T-cell (primary cell): ENCODE results near the gene UBE2V1. TPM values are rescaled to one million over a fixed set of nuclear protein-coding genes. Genes with fewer than 3 reads are reported as not detected.

Source experiments
- ATAC-seq, 4 experiments: fragments of 200-7000 bp in 3 of 4; fragments of 150-1000 bp in 1 of 4; cut with Tn5 transposase; replicated peaks in 1 of 4; 1 replicate in 3 of 4; 2 replicates in 1 of 4; pipeline ENCODE4 v1.10.0; 2021; ENCODE audit warnings: moderate library complexity in 3 of 4, mild to moderate bottlenecking in 2 of 4, moderate number of reproducible peaks in 1 of 4
- CTCF ChIA-PET, 2 donors: fragments of 300-600 bp; sonication (Branson Sonifier 250); formaldehyde crosslinking; loops; one replicate each; lab custom pipeline; 2022; ENCODE audit warnings: antibody characterized with exemption in 2 of 2; lab: Charles Lee
- POLR2A ChIA-PET, 2 donors: fragments of 300-600 bp; sonication (Branson Sonifier 250); formaldehyde crosslinking; loops; one replicate each; lab custom pipeline; 2022; ENCODE audit warnings: antibody characterized with exemption in 2 of 2; lab: Charles Lee
- DNase-seq, 35 experiments: peaks; one replicate each; pipeline versions ENCODE4 v3.0.0 to v3.0.0-alpha.2; 2013 to 2023
- H3K27ac ChIP-seq: one replicate; pipeline ENCODE4 v1.5.1; 2013; ENCODE audit warnings: low read length
- H3K27me3 ChIP-seq, 2 experiments: replicated peaks in 1 of 2; 1 replicate in 1 of 2; 2 replicates in 1 of 2; pipeline versions ENCODE4 v1.6.1 to v1.7.0; 2013; ENCODE audit warnings: low read length in 1 of 2, mixed read lengths in 1 of 2; ENCODE audit not compliant: control insufficient read depth in 2 of 2, insufficient read depth in 2 of 2; ENCODE audit errors: extremely low read depth in 1 of 2
- H3K36me3 ChIP-seq, 2 donors: 1 replicate in 1 of 2; 2 replicates in 1 of 2; pipeline versions ENCODE4 v1.6.1 to v1.7.0; 2013; ENCODE audit warnings: low read length in 1 of 2; ENCODE audit not compliant: control insufficient read depth in 2 of 2, insufficient read depth in 1 of 2; ENCODE audit errors: extremely low read depth in 1 of 2
- H3K4me1 ChIP-seq, 2 experiments: 1 replicate in 1 of 2; 2 replicates in 1 of 2; pipeline versions ENCODE4 v1.6.1 to v1.7.0; 2013; ENCODE audit warnings: low read length in 2 of 2, mixed read lengths in 1 of 2; ENCODE audit not compliant: insufficient read depth in 2 of 2, control insufficient read depth in 1 of 2; ENCODE audit errors: extremely low read depth in 1 of 2
- H3K4me3 ChIP-seq, 2 donors: 1 replicate in 1 of 2; 2 replicates in 1 of 2; pipeline versions ENCODE4 v1.5.1 to v1.7.0; 2013; ENCODE audit warnings: mild to moderate bottlenecking in 2 of 2, low read length in 1 of 2, moderate library complexity in 1 of 2; ENCODE audit not compliant: control insufficient read depth in 1 of 2; ENCODE audit errors: extremely low read depth in 1 of 2
- H3K9me3 ChIP-seq: 2 replicates; pipeline ENCODE4 v1.7.0; 2013
- H3K27ac Mint-ChIP-seq, 2 donors: one replicate each; pipeline ENCODE4 v1.8.0; 2020 to 2021; ENCODE audit warnings: mild to moderate bottlenecking in 2 of 2, mixed read lengths in 2 of 2
- H3K27me3 Mint-ChIP-seq, 2 donors: one replicate each; pipeline ENCODE4 v1.8.0; 2021 to 2022; ENCODE audit warnings: mixed read lengths in 2 of 2
- H3K36me3 Mint-ChIP-seq: one replicate; pipeline ENCODE4 v1.8.0; 2021; ENCODE audit warnings: mixed read lengths
- H3K4me1 Mint-ChIP-seq, 3 donors: one replicate each; pipeline ENCODE4 v1.8.0; 2020 to 2022; ENCODE audit warnings: mixed read lengths in 3 of 3, mild to moderate bottlenecking in 1 of 3
- H3K4me3 Mint-ChIP-seq, 3 donors: one replicate each; pipeline ENCODE4 v1.8.0; 2020 to 2022; ENCODE audit warnings: mild to moderate bottlenecking in 3 of 3, mixed read lengths in 3 of 3, moderate library complexity in 3 of 3
- H3K9me3 Mint-ChIP-seq, 3 donors: one replicate each; pipeline ENCODE4 v1.8.0; 2020 to 2022; ENCODE audit warnings: mixed read lengths in 3 of 3
- WGBS: methylation state at CpG from one replicate; pipeline ENCODE4 v1.1.5; 2013; ENCODE audit warnings: missing lambda C conversion rate; ENCODE audit not compliant: insufficient coverage; 5-methylcytosine and 5-hydroxymethylcytosine counted together
- total RNA-seq, 35 experiments: library from RNA in 6 of 35; stranded (reverse) in 6 of 35; fragments of 120-200 nt in 1 of 35; gene quantifications; one replicate each; pipeline versions ENCODE4 v1.2.1 to v1.2.4 and lab custom pipeline; 2013 to 2026

UBE2V1 gene
- total RNA-seq, 5 donors from 2014 or later (not counting 1 experiment from before 2014, with no cell fraction given) = 107 to 194 (median 116) TPM

DNA sequence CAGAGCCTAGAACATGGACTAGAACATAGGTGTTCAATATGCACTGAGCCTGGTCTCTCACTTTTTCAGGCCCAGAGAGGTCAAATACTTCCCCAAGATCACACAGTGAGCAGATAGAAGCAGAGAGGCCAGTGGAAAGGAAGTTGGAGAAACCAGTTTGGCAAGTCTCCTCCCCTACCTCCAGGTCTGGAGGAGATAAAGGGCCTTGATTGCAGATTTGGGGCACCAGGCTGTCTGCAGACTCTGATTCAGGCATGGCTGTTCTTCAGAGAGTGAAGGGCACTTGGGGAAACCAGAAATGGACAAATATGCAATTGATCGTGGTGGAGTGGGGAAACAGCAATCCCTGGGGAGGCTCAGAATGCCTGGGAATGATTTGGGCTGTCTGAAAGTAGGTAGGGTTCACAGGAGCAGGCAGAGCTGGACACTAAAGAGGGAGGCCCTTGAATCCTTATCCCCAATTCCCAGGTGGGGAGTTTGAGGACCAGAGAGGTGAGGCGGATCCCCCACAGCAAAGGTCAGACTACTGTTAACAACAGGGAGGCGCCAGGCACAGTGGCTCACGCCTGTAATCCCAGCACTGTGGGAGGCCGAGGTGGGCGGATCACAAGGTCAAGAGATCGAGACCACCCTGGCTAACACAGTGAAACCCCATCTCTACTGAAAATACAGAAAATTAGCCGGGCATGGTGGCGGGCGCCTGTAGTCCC is 38.2 kb upstream of the UBE2V1 start:
- Histone ChIP-seq H3K4me3 (no peak overlapping the region), H3K36me3 (peaks cover 6 to 15% of the 10 kb centered on the region in 2 donors), H3K27me3 (no peaks in the 10 kb centered on the region), H3K9me3 (no peaks in the 10 kb centered on the region), H3K4me1 (peaks cover 31 to 78% of the 10 kb centered on the region in 2 experiments), H3K27ac (peak overlapping the region; percentile 30)
- WGBS = 100% methylated on average over 1 of the region's 10 CpGs
- CTCF ChIA-PET = interaction anchor here in 1 of 2 donors (1.2 kb wide), 1 partner anchor 45 kb away, joined by 3 read pairs; no protein-coding TSS in a partner anchor
- Mint-ChIP-seq H3K27me3 (no peaks in the 10 kb centered on the region), H3K27ac (peak overlapping the region; percentile 87 to 89), H3K4me1 (peaks cover 64 to 76% (median 67%) of the 10 kb centered on the region in 3 donors), H3K9me3 (no peaks in the 10 kb centered on the region), H3K4me3 (peak overlapping the region; percentile 85 to 89 (median 87)), H3K36me3 (peaks cover 8% of the 10 kb centered on the region)
- POLR2A ChIA-PET = interaction anchor here in 1 of 2 donors (0.6 kb wide), 1 partner anchor 495 kb away, joined by 4 read pairs; no protein-coding TSS in a partner anchor
- no peak for DNase-seq
- no peak for ATAC-seq

DNA sequence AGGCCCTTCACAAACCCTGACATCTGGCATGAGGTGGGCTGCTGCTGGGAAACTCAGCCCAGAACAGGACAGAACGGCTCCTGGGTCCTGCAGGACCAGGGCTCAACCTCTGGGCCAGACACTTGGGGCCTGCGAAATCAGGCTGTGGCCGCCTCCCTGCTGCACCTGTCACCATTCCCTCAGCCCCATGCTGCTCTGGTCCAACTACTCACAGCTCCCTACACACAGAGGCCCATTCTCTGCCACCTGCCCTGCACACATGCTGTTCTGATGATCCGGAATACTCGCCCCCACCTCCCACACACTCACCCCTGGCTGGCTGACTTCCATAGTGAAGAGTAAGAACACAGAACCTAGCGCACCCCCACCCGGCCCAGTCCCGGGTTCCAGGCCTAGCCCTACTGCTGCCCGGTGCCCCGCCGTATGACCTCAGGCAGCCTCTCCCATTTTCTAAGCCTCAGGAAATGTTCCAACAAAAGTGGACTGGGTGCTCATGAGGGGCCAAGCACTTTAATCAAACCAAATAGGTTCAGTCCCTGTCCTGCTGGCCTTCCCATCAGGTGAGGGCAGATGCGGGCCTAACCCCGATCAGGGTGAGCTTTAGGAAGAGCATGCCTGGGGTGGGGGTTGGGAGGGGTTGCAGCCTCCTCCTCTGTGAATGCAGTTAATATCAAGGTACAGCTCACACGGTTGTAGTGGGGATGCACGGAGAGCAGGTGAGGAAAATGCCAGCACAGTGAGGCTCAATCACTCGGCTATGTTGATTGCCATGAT is 36.7 kb upstream of the UBE2V1 start:
- H3K27me3 ChIP-seq = no peaks in the 10 kb centered on the region
- ChIA-PET CTCF (interaction anchor here in 1 of 2 donors (1.2 kb wide), 1 partner anchor 44 kb away, joined by 3 read pairs; no protein-coding TSS in a partner anchor), POLR2A (no interaction called here)
- DNase-seq = no peak
- ATAC-seq = no peak
- Mint-ChIP-seq H3K9me3 (no peaks in the 10 kb centered on the region), H3K4me1 (peaks cover 69 to 82% (median 73%) of the 10 kb centered on the region in 3 donors), H3K4me3 (peak overlapping the region in 1 of 3 donors; percentile 2), H3K36me3 (peaks cover 8% of the 10 kb centered on the region), H3K27ac (peak overlapping the region; percentile 97 to 98), H3K27me3 (no peaks in the 10 kb centered on the region)
- peaks cover 6 to 15% of the 10 kb centered on the region in 2 donors for H3K36me3 ChIP-seq
- H3K4me3 ChIP-seq = no peak overlapping the region
- H3K27ac ChIP-seq = peak overlapping the region; percentile 23
- H3K4me1 ChIP-seq = peaks cover 37 to 84% of the 10 kb centered on the region in 2 experiments
- WGBS = over 99% methylated on average over 9 of the region's 16 CpGs
- no peaks in the 10 kb centered on the region for H3K9me3 ChIP-seq

DNA sequence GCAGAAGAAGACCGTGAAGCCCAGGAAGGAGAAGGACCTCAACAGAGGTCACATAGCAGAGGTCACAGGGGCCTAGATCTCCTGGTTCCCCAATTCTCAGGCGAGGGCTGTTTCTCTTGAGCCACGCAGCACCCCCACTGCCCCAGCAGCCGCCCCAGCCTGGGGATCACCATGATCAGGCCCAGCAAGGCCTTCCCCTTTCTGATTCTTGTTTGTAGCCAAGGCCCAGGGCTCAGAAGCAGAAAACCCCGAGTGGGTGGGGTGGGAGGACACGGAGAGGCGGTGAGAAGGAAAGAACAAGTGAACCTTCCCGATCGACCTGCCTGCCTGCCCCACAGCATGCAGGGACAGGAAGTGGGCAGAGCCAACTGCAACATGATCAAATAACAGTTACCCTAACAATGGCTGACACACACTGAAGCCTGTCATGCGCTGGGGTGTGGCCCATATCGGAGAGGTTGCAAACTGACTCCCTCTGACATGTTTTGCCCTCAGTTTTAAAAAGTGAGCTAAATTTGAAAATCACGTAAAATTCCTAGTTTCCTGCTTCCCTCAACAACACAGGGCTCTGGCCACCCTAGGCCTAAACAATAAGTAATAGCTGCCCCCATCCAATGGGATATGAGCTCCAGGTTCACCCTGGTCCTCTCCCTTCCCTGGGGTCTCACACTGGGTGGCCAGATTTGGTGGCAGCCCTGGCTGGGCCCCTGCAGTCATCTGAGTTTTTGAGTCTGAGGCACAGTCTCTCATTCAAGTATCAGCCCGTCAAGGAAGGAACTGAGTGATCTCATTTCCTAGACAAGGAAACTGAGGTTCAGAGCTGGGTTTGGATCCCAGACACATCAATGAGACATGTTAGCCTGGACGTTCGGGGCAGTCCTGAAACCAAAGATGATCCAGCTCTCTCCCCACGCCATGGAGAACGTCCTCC is 34.0 kb upstream of the UBE2V1 start:
- Mint-ChIP-seq H3K4me3 (peak overlapping the region; percentile 70 to 83 (median 77)), H3K27ac (peak overlapping the region; percentile 97 to 98), H3K4me1 (peaks cover 58 to 71% (median 64%) of the 10 kb centered on the region in 3 donors), H3K27me3 (no peaks in the 10 kb centered on the region), H3K36me3 (peaks cover 20% of the 10 kb centered on the region), H3K9me3 (no peaks in the 10 kb centered on the region)
- Histone ChIP-seq H3K27me3 (no peaks in the 10 kb centered on the region), H3K27ac (peak overlapping the region; percentile 94), H3K9me3 (no peaks in the 10 kb centered on the region), H3K4me3 (peak overlapping the region; percentile 38 to 52), H3K36me3 (peaks cover 11 to 30% of the 10 kb centered on the region in 2 donors), H3K4me1 (peaks cover 22 to 62% of the 10 kb centered on the region in 2 experiments)
- DNase-seq (peak; percentile 61 to 91 (median 81)), ATAC-seq (peak; percentile 99 to 100 (median 100))
- 17% methylated on average over 14 of the region's 17 CpGs for WGBS
- POLR2A ChIA-PET = interaction anchor here (0.5 to 0.9 kb wide), 2 partner anchors 31 to 785 kb away, joined by 3 read pairs; no protein-coding TSS in a partner anchor
- CTCF ChIA-PET = interaction anchor here (0.7 to 1.3 kb wide), 8 partner anchors 15 to 215 kb away, joined by 3 to 4 read pairs (median 3); no protein-coding TSS in a partner anchor

DNA sequence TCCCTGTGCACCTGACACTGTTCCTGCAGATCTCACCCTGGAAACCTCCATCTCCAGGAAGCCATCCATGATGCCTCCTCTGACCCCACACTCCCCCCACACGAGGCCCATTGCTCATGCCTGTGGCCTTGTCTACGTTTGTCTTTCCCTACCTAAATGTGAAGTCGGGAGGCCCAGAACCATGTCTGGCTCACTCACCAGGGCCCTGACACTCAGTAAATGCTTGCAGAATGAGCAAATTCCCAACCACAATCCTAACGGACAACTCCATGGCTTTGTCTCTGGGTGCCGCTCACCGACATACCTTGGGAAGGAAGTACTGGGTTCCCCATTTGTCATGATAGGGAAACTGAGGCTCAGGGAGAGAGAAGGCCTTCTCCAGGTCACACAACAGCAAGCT is 33.3 kb upstream of the UBE2V1 start:
- Histone ChIP-seq H3K27me3 (no peaks in the 10 kb centered on the region), H3K4me1 (peaks cover 19 to 54% of the 10 kb centered on the region in 2 experiments), H3K27ac (peak overlapping the region; percentile 94), H3K9me3 (no peaks in the 10 kb centered on the region), H3K36me3 (peaks cover 11 to 38% of the 10 kb centered on the region in 2 donors), H3K4me3 (peak overlapping the region; percentile 38 to 52)
- WGBS = 93% methylated on average over 5 of the region's 6 CpGs
- DNase-seq (no peak), ATAC-seq (no peak)
- ChIA-PET CTCF (no interaction called here), POLR2A (no interaction called here)
- H3K4me3 Mint-ChIP-seq = peak overlapping the region; percentile 70 to 83 (median 77)
- peaks cover 22% of the 10 kb centered on the region for H3K36me3 Mint-ChIP-seq
- H3K27ac Mint-ChIP-seq = peak overlapping the region; percentile 97 to 98
- peaks cover 50 to 67% (median 58%) of the 10 kb centered on the region in 3 donors for H3K4me1 Mint-ChIP-seq
- H3K9me3 Mint-ChIP-seq = no peaks in the 10 kb centered on the region
- H3K27me3 Mint-ChIP-seq = no peaks in the 10 kb centered on the region

DNA sequence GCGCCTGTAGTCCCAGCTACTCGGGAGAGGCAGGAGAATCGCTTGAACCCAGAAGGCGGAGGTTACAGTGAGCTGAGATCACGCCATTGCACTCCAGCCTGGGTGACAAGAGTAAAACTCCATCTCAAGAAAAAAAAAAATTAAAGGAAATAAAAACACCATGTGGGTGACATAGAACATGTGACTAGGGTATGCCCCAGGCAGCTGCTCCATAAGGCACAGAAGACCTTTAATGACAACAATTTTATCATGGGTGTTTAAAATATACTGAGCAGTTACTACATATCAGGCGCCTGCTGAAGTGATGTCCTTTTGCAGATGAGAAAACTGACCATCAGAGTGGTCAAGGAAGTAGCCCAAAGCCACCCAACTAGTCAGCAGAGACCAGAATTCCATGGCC is 32.6 kb upstream of the UBE2V1 start:
- peak overlapping the region in 2 of 3 donors; percentile 4 to 83 for H3K4me3 Mint-ChIP-seq
- CTCF ChIA-PET = interaction anchor here in 1 of 2 donors (1.3 kb wide), 1 partner anchor 24 kb away, joined by 3 read pairs; no protein-coding TSS in a partner anchor
- peaks cover 24% of the 10 kb centered on the region for H3K36me3 Mint-ChIP-seq
- peak overlapping the region; percentile 97 to 98 for H3K27ac Mint-ChIP-seq
- H3K4me1 ChIP-seq = peaks cover 19 to 48% of the 10 kb centered on the region in 2 experiments
- POLR2A ChIA-PET = interaction anchor here in 1 of 2 donors (0.7 kb wide), 1 partner anchor 23 kb away, joined by 3 read pairs; no protein-coding TSS in a partner anchor
- H3K27me3 ChIP-seq = no peaks in the 10 kb centered on the region
- H3K4me1 Mint-ChIP-seq = peaks cover 47 to 62% (median 53%) of the 10 kb centered on the region in 3 donors
- DNase-seq (no peak), ATAC-seq (no peak)
- H3K36me3 ChIP-seq = peaks cover 11 to 44% of the 10 kb centered on the region in 2 donors
- H3K9me3 ChIP-seq = no peaks in the 10 kb centered on the region
- no peaks in the 10 kb centered on the region for H3K27me3 Mint-ChIP-seq
- WGBS = 100% methylated on average over 1 of the region's 6 CpGs
- H3K27ac ChIP-seq = no peak overlapping the region
- no peak overlapping the region for H3K4me3 ChIP-seq
- H3K9me3 Mint-ChIP-seq = no peaks in the 10 kb centered on the region
